H1 (cell line): ENCODE measurements around the gene MTR.

Experiments
- EP300 ChIP-seq, 2 experiments: IDR thresholded peaks; 1 replicate in 1 of 2; 2 replicates in 1 of 2; pipeline ENCODE4 v1.6.1; 2011 to 2012; ENCODE audit warnings: low read depth in 2 of 2, low read length in 2 of 2, mild to moderate bottlenecking in 2 of 2, borderline replicate concordance in 1 of 2, inconsistent platforms in 1 of 2, moderate library complexity in 1 of 2
- MAX ChIP-seq: IDR thresholded peaks from 2 replicates; pipeline ENCODE4 v1.6.1; 2012; ENCODE audit warnings: inconsistent platforms
- POLR2AphosphoS5 ChIP-seq: IDR thresholded peaks from 2 replicates; pipeline ENCODE4 v1.6.1; 2011; ENCODE audit warnings: low read depth, low read length
- TEAD4 ChIP-seq: IDR thresholded peaks from 2 replicates; pipeline ENCODE4 v1.6.1; 2012; ENCODE audit warnings: low read depth, low read length, inconsistent platforms, mixed read lengths
- TF ChIP-seq, protein P1 (sequence below), 3 experiments: IDR thresholded peaks; 1 replicate in 2 of 3; 2 replicates in 1 of 3; pipeline versions ENCODE4 v1.5.1 to v1.6.1; 2011; ENCODE audit warnings: low read length in 3 of 3, mild to moderate bottlenecking in 3 of 3, inconsistent platforms in 2 of 3, low read depth in 1 of 3, moderate library complexity in 1 of 3; ENCODE audit not compliant: insufficient read depth in 1 of 3; ENCODE audit errors: control extremely low read depth in 1 of 3

- TF ChIP-seq TEAD4 (0 out of 2 replicates have a peak, but pooled peaks have one; percentile 33), POLR2AphosphoS5 (no peak), MAX (no peak), EP300 (IDR thresholded peaks at IDR 0.05; ENCODE audit: borderline replicate concordance in 1 of 2, low read depth in 2 of 2, low read length in 2 of 2) (no peak)
- TF ChIP-seq, protein P1, sequence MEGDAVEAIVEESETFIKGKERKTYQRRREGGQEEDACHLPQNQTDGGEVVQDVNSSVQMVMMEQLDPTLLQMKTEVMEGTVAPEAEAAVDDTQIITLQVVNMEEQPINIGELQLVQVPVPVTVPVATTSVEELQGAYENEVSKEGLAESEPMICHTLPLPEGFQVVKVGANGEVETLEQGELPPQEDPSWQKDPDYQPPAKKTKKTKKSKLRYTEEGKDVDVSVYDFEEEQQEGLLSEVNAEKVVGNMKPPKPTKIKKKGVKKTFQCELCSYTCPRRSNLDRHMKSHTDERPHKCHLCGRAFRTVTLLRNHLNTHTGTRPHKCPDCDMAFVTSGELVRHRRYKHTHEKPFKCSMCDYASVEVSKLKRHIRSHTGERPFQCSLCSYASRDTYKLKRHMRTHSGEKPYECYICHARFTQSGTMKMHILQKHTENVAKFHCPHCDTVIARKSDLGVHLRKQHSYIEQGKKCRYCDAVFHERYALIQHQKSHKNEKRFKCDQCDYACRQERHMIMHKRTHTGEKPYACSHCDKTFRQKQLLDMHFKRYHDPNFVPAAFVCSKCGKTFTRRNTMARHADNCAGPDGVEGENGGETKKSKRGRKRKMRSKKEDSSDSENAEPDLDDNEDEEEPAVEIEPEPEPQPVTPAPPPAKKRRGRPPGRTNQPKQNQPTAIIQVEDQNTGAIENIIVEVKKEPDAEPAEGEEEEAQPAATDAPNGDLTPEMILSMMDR (IDR thresholded peaks at IDR 0.05; ENCODE audit: control extremely low read depth in 1 of 3, insufficient read depth in 1 of 3, low read depth in 1 of 3, low read length in 3 of 3) = no peak
Observed at GRCh38 chr1:236890152-236891056, 95.3 kb downstream of the MTR start.
